Measurements from ENCODE around the gene POLN. TPM values are rescaled to one million over a fixed set of nuclear protein-coding genes. Genes with fewer than 3 reads are reported as not detected.

Gene POLN
- total RNA-seq, 2 donors from 2014 or later = 1.3 to 2.8 TPM

- H3K4me3 ChIP-seq = no peak overlapping the region
- DNase-seq (ENCODE audit: low spot score) = no peak
- no peaks in the 10 kb centered on the region for H3K27me3 ChIP-seq
- H3K36me3 ChIP-seq = no peaks in the 10 kb centered on the region
- no peaks in the 10 kb centered on the region for H3K4me1 ChIP-seq
- H3K9me3 ChIP-seq = peaks cover 0 to 10% of the 10 kb centered on the region in 2 donors
- H3K27ac ChIP-seq = no peak overlapping the region
- TF ChIP-seq CTCF (IDR thresholded peaks at IDR 0.05) = no peak
Observed at GRCh38 chr4:2180410-2180809, 61.5 kb downstream of the POLN start.

GRCh38 chr4:2179717-2180116, 62.2 kb downstream of the POLN start:
- Histone ChIP-seq H3K36me3 (no peaks in the 10 kb centered on the region), H3K4me3 (no peak overlapping the region), H3K27me3 (no peaks in the 10 kb centered on the region), H3K9me3 (peaks cover 0 to 10% of the 10 kb centered on the region in 2 donors), H3K4me1 (no peaks in the 10 kb centered on the region), H3K27ac (no peak overlapping the region)
- no peak for DNase-seq (ENCODE audit: low spot score)
- no peak for TF ChIP-seq CTCF (IDR thresholded peaks at IDR 0.05)

GRCh38 chr4:2178986-2179385, 62.9 kb downstream of the POLN start:
- Histone ChIP-seq H3K27ac (no peak overlapping the region), H3K4me3 (no peak overlapping the region), H3K4me1 (no peaks in the 10 kb centered on the region), H3K27me3 (no peaks in the 10 kb centered on the region), H3K9me3 (peaks cover 0 to 10% of the 10 kb centered on the region in 2 donors), H3K36me3 (no peaks in the 10 kb centered on the region)
- DNase-seq (ENCODE audit: low spot score) = no peak
- no peak for TF ChIP-seq CTCF (IDR thresholded peaks at IDR 0.05)

GRCh38 chr4:2177443-2178093, 64.4 kb downstream of the POLN start:
- no peaks in the 10 kb centered on the region for H3K4me1 ChIP-seq
- no peak overlapping the region for H3K4me3 ChIP-seq
- H3K9me3 ChIP-seq = peaks cover 0 to 6% of the 10 kb centered on the region in 2 donors
- H3K27me3 ChIP-seq = no peaks in the 10 kb centered on the region
- H3K27ac ChIP-seq = no peak overlapping the region
- DNase-seq (ENCODE audit: low spot score) = no peak
- TF ChIP-seq CTCF (IDR thresholded peaks at IDR 0.05) = no peak
- no peaks in the 10 kb centered on the region for H3K36me3 ChIP-seq

- DNase-seq (ENCODE audit: low spot score) = no peak
- no peaks in the 10 kb centered on the region for H3K4me1 ChIP-seq
- no peaks in the 10 kb centered on the region for H3K9me3 ChIP-seq
- H3K4me3 ChIP-seq = no peak overlapping the region
- H3K27ac ChIP-seq = no peak overlapping the region
- TF ChIP-seq CTCF (IDR thresholded peaks at IDR 0.05) = no peak
- H3K36me3 ChIP-seq = no peaks in the 10 kb centered on the region
- H3K27me3 ChIP-seq = no peaks in the 10 kb centered on the region
Observed at GRCh38 chr4:2175990-2176698, 65.8 kb downstream of the POLN start.
